ENCODE results near the gene GPX4. TPM values are rescaled to one million over a fixed set of nuclear protein-coding genes. Genes with fewer than 3 reads are reported as not detected.

Gene GPX4, protein sequence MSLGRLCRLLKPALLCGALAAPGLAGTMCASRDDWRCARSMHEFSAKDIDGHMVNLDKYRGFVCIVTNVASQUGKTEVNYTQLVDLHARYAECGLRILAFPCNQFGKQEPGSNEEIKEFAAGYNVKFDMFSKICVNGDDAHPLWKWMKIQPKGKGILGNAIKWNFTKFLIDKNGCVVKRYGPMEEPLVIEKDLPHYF
- 213 and 218 TPM in 2 replicates for total RNA-seq

DNA sequence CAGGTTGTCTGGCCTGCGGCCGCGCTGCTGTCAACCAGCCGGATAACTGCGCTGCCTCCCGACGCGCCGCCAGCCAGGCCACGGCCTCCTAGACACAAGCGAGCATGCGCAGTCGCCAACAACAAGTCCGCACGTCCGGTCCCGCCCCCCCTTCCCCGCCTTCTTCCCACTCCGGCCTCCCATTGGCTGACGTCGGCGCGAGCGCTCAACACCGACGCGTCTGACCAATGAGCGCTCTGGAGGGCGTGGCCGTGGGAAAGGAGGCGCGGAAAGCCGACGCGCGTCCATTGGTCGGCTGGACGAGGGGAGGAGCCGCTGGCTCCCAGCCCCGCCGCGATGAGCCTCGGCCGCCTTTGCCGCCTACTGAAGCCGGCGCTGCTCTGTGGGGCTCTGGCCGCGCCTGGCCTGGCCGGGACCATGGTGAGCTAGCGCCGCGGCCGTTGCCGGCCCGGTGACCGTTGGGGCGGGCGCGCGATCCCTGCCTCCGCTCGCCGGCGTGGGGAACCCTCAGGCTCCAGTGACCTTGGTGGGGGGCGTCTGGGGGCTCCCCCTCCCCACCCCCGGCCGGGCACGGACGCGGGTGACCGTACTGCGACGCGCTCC is at the start of gene GPX4:
Gene GPX4, plus strand, starts transcription at position 287 of the 603 bp plus-strand sequence. Its CDS starts 50 bp downstream, at position 337.
- intact Hi-C loops (cut with micrococcal nuclease): loop anchor here (1.0 to 10.0 kb wide), 7 partner anchors 9 to 179 kb away; partner anchors contain the start of genes ARID3A, POLR2E, RNU6-2 and SBNO2
- Mint-ChIP-seq H3K27me3 (no peaks in the 10 kb centered on the region), H3K36me3 (ENCODE audit: low read depth) (peaks cover 13% of the 10 kb centered on the region), H3K4me3 (peak within 1 kb of the TSS; percentile 81), H3K27ac (peak within 1 kb of the TSS; percentile 83), H3K9me3 (no peaks in the 10 kb centered on the region), H3K4me1 (peaks cover 55% of the 10 kb centered on the region)
- DNase-seq (peak; percentile 93), ATAC-seq (ENCODE audit: low read depth) (peak; percentile 86)
- TF ChIP-seq, protein P1, sequence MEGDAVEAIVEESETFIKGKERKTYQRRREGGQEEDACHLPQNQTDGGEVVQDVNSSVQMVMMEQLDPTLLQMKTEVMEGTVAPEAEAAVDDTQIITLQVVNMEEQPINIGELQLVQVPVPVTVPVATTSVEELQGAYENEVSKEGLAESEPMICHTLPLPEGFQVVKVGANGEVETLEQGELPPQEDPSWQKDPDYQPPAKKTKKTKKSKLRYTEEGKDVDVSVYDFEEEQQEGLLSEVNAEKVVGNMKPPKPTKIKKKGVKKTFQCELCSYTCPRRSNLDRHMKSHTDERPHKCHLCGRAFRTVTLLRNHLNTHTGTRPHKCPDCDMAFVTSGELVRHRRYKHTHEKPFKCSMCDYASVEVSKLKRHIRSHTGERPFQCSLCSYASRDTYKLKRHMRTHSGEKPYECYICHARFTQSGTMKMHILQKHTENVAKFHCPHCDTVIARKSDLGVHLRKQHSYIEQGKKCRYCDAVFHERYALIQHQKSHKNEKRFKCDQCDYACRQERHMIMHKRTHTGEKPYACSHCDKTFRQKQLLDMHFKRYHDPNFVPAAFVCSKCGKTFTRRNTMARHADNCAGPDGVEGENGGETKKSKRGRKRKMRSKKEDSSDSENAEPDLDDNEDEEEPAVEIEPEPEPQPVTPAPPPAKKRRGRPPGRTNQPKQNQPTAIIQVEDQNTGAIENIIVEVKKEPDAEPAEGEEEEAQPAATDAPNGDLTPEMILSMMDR (IDR thresholded peaks at IDR 0.05): no peak
- POLR2A ChIA-PET: interaction anchor here (0.6 to 3.7 kb wide), 20 partner anchors 8 to 254 kb away, joined by 3 to 41 read pairs (median 6); partner anchors contain the start of genes ABCA7, ARHGAP45, CIRBP and POLR2E
- CTCF ChIA-PET: interaction anchor here (1.1 kb wide), 1 partner anchor 46 kb away, joined by 3 read pairs; no protein-coding TSS in a partner anchor

DNA sequence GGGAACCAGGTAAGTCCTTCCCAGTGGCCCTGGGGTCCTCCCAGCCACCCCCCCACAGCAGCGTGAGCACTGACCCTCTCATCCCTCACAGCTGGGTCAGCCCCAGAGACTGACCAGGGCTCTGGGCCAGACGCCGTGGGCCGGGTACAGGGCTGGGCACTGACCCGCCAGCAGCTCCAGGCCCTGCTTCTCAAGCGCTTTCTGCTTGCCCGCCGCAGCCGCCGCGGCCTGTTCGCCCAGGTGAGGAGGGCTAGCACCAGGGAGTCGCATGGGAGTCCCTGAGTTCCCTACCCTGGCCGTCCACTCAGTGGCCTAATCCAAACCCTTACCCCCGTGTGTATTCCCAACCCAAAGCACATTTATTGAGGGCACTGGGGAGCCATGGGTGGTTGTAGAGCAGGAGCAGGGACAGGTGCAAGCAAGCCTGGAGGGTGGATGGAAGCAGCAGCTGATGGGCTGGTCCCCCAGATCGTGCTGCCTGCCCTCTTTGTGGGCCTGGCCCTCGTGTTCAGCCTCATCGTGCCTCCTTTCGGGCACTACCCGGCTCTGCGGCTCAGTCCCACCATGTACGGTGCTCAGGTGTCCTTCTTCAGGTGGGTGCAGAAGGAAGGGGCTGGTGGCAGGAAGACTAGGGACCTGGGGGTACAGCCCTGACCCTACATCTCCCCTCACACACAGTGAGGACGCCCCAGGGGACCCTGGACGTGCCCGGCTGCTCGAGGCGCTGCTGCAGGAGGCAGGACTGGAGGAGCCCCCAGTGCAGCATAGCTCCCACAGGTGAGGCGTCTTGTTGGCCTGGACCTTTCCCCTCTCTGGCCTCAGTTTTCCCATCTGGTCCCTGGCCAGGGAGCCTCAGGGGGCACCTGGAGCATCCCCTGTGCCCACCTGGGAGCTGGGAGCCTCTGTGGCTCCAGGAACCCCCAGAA is 49.4 kb upstream of the GPX4 start:
- no peaks in the 10 kb centered on the region for H3K27me3 Mint-ChIP-seq
- ATAC-seq (ENCODE audit: low read depth): no peak
- TF ChIP-seq, protein P1 (IDR thresholded peaks at IDR 0.05): no peak
- DNase-seq: no peak
- ChIA-PET POLR2A (interaction anchor here (0.6 to 1.4 kb wide), 4 partner anchors 14 to 178 kb away, joined by 3 to 4 read pairs (median 4); partner anchors contain the start of gene ABCA7), CTCF (no interaction called here)
- peaks cover 28% of the 10 kb centered on the region for H3K4me1 Mint-ChIP-seq
- H3K4me3 Mint-ChIP-seq: no peak overlapping the region
- intact Hi-C loops (cut with micrococcal nuclease): no loop called here
- H3K36me3 Mint-ChIP-seq (ENCODE audit: low read depth): peaks cover 56% of the 10 kb centered on the region
- no peak overlapping the region for H3K27ac Mint-ChIP-seq
- H3K9me3 Mint-ChIP-seq: peaks cover 6% of the 10 kb centered on the region

DNA sequence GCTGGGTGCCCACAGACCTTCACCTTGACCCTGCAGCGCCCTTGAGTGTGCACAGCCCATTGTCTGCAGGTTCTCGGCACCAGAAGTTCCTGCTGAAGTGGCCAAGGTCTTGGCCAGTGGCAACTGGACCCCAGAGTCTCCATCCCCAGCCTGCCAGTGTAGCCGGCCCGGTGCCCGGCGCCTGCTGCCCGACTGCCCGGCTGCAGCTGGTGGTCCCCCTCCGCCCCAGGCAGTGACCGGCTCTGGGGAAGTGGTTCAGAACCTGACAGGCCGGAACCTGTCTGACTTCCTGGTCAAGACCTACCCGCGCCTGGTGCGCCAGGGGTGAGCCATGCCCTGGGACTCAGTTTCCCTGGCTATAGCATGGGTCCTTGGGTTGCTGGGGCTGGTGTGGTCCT is 48.8 kb upstream of the GPX4 start:
- TF ChIP-seq, protein P1 (IDR thresholded peaks at IDR 0.05): no peak
- CTCF ChIA-PET: no interaction called here
- no peak overlapping the region for H3K4me3 Mint-ChIP-seq
- H3K4me1 Mint-ChIP-seq: peaks cover 28% of the 10 kb centered on the region
- peaks cover 6% of the 10 kb centered on the region for H3K9me3 Mint-ChIP-seq
- H3K36me3 Mint-ChIP-seq (ENCODE audit: low read depth): peaks cover 60% of the 10 kb centered on the region
- no peak overlapping the region for H3K27ac Mint-ChIP-seq
- POLR2A ChIA-PET: interaction anchor here (1.3 to 3.6 kb wide), 3 partner anchors 12 to 15 kb away, joined by 4 to 25 read pairs (median 4); partner anchors contain the start of genes ABCA7 and ARHGAP45
- DNase-seq (no peak), ATAC-seq (ENCODE audit: low read depth) (no peak)
- H3K27me3 Mint-ChIP-seq: no peaks in the 10 kb centered on the region
- intact Hi-C loops (cut with micrococcal nuclease): no loop called here

DNA sequence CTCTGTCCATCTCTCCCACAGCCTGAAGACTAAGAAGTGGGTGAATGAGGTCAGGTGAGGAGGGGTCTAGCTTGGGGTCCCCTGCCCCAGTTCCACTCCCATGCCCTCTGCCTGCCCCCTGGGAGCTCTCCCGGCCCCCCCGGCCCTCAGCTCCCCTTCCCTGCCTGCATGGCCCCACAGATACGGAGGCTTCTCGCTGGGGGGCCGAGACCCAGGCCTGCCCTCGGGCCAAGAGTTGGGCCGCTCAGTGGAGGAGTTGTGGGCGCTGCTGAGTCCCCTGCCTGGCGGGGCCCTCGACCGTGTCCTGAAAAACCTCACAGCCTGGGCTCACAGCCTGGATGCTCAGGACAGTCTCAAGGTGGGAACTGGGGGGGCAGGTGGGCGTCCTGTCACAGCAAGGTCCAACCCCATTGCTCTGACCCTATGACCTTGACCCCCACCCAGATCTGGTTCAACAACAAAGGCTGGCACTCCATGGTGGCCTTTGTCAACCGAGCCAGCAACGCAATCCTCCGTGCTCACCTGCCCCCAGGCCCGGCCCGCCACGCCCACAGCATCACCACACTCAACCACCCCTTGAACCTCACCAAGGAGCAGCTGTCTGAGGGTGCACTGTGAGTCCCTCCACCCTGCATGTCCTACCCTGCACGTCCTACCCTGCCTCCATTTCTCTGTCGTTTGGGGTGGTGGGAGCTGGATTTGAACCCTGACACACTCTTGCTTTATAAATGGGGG is 47.7 kb upstream of the GPX4 start:
- ChIA-PET CTCF (interaction anchor here (2.6 kb wide), 1 partner anchor 33 kb away, joined by 13 read pairs; no protein-coding TSS in a partner anchor), POLR2A (interaction anchor here (1.3 to 3.6 kb wide), 3 partner anchors 11 to 19 kb away, joined by 4 to 25 read pairs (median 12); partner anchors contain the start of gene ARHGAP45)
- TF ChIP-seq, protein P1 (IDR thresholded peaks at IDR 0.05): no peak
- DNase-seq (no peak), ATAC-seq (ENCODE audit: low read depth) (no peak)
- intact Hi-C loops (cut with micrococcal nuclease): loop anchor here (2.0 kb wide), 2 partner anchors 15 to 31 kb away; partner anchors contain the start of gene ABCA7
- Mint-ChIP-seq H3K27me3 (no peaks in the 10 kb centered on the region), H3K4me1 (peaks cover 26% of the 10 kb centered on the region), H3K36me3 (ENCODE audit: low read depth) (peaks cover 56% of the 10 kb centered on the region), H3K4me3 (no peak overlapping the region), H3K27ac (no peak overlapping the region), H3K9me3 (peaks cover 6% of the 10 kb centered on the region)
